HT-29 (cell line): Measurements from ENCODE around the gene PIKFYVE. TPM values are rescaled to one million over a fixed set of nuclear protein-coding genes. Genes with fewer than 3 reads are reported as not detected.
A peak's percentile ranks its signal among the peaks of the same experiment; 100 is the strongest.

Experiments used
- DNase-seq: peaks from one replicate; pipeline ENCODE4 v3.0.0-alpha.2; 2015; ENCODE audit warnings: low spot score
- total RNA-seq: library from RNA; depleted of rRNA; stranded (reverse); fragments of >200 nt; shearing (Covaris generic); gene quantifications from 2 replicates; pipeline ENCODE4 v1.2.3, GENCODE V29; 2014; rRNA removed

The PIKFYVE gene
- total RNA-seq, 1 experiment from 2014 or later = 7.2 TPM

DNA sequence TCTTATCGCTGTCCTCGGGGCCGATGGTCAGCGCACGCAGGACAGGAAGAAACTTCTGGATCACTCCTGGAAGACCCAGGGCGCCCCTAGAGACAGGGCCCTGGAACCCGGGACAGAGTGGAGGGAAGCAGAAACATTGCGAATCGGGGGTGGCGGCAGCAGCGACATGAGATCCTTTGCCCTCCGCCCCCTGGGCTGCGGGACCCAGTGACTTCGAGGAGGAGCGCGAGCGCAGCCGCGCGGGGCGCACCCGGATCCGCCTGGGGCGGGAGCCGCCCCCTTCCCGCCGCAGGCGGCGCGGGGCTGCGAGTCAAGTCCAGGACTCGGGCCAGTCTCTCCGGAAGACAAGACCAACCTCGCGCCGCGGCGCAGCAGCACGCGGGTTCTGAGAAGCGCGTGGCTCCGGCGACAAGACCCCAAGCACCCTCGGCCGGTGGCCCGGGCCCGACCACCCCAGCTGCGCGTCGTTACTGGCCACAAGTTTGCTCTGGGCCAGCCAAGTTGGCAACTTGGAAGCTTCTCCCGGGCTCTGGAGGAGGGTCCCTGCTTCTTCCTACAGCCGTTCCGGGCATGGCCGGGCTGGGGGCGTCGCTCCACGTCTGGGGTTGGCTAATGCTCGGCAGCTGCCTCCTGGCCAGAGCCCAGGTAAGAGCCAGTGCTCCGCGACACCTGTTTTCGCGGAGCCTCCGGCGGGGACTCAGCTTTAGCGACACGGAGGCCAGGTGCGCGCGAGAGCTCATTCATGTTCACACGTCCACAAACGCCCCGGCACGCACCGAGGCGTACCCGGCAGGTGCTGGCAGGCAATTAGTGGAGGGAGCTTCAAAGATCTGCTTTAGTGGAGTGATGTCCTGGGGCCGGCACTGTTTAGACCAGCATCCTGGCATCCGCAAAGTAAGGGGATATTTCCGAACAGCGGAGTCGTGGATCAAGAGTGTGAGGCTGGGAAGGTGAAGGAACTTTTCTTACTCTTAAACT is 140.7 kb downstream of the PIKFYVE start, which contains the start of gene PTH2R:
Gene PTH2R (plus strand): TSS at position 319 of the 978 bp plus-strand sequence. CDS start 252 bp downstream, at position 571.
- DNase-seq = no peak

DNA sequence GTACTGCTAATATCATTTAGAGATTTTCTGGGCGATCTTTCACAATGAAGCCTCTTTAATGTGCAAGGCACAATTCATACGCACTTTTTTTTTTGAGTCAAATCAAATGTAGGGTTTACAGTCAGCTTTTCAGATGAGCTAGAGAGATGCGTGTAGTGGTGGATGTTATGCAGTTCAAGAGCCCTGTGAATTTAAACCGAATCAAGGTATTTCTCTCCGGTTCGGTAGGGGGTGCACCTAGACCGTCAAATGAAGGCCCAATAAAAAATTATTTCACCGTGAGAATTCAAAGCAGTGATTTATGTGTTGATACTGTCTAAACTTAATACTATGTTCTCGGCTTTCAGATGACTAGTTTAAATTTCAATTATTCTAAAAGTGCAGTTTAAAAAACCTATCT is 141.6 kb downstream of the PIKFYVE start:
- DNase-seq = peak; percentile 35

Other genes starting within 250 kb of the PIKFYVE start
- 4.7 and 9.0 TPM in 2 replicates for gene PLEKHM3, start 240.7 kb upstream of the PIKFYVE start, total RNA-seq
- not detected in 2 replicates for gene CRYGD, start 141.7 kb upstream of the PIKFYVE start, total RNA-seq
- gene CRYGC, start 136.4 kb upstream of the PIKFYVE start, total RNA-seq = not detected in 2 replicates
- gene CRYGB, start 120.1 kb upstream of the PIKFYVE start, total RNA-seq = not detected in 2 replicates
- gene CRYGA, start 102.7 kb upstream of the PIKFYVE start, total RNA-seq = not detected in 2 replicates
- gene C2orf80, start 76.2 kb upstream of the PIKFYVE start, total RNA-seq = not detected in 2 replicates
- 85.9 and 86.5 TPM in 2 replicates for gene IDH1, start 11.2 kb upstream of the PIKFYVE start, total RNA-seq
- gene PTH2R, start 140.5 kb downstream of the PIKFYVE start, total RNA-seq = not detected in 2 replicates